ENCODE measurements around the gene PDLIM5. TPM values are rescaled to one million over a fixed set of nuclear protein-coding genes. Genes with fewer than 3 reads are reported as not detected.

PDLIM5 gene
- total and polyA plus RNA-seq, 2 of the 8 experiments (the other 6 are each of a cell fraction or from before 2014, with no cell fraction given): 37.3 to 62.1 TPM

- Histone ChIP-seq H3K79me1 (ENCODE audit: low read depth, low read length) (no peaks in the 10 kb centered on the region), H3K56ac (replicated peaks; ENCODE audit: insufficient read length, low read depth, low read length) (no peak overlapping the region), H3K4me2 (ENCODE audit: insufficient read depth in 1 of 2, low read depth in 2 of 2, low read length in 2 of 2) (no peak overlapping the region), H2BK15ac (ENCODE audit: low read length) (no peak overlapping the region), H3K23ac (ENCODE audit: insufficient read length) (no peak overlapping the region), H4K20me1 (replicated peaks in 1 of 2; ENCODE audit: control insufficient read depth in 1 of 2, insufficient read depth in 2 of 2, low read length in 2 of 2) (no peaks in the 10 kb centered on the region), H2AK5ac (ENCODE audit: low read depth, low read length) (no peak overlapping the region), H3K79me2 (ENCODE audit: control insufficient read depth in 1 of 2, insufficient read depth in 2 of 2, low read length in 2 of 2) (no peaks in the 10 kb centered on the region), H3K18ac (ENCODE audit: extremely low read depth, low read length) (no peak overlapping the region), H3K4me3 (ENCODE audit: extremely low read depth in 1 of 4, insufficient read depth in 2 of 4, low read depth in 3 of 4, low read length in 4 of 4) (no peak overlapping the region), H2BK20ac (ENCODE audit: low read length) (no peak overlapping the region), H3K36me3 (ENCODE audit: control insufficient read depth in 2 of 4, insufficient read depth in 4 of 4, low read length in 3 of 4) (no peaks in the 10 kb centered on the region), H3K4ac (replicated peaks; ENCODE audit: insufficient read length, low read depth, low read length) (no peak overlapping the region), H3K4me1 (replicated peaks in 1 of 4; ENCODE audit: control insufficient read depth in 3 of 4, insufficient read depth in 4 of 4, low read length in 3 of 4) (peaks cover 0 to 7% (median 4%) of the 10 kb centered on the region in 4 experiments; a peak in 3 of 7 replicates), H2BK12ac (ENCODE audit: low read depth, low read length) (no peak overlapping the region), H4K5ac (ENCODE audit: insufficient read length, low read depth, low read length) (no peak overlapping the region), H4K8ac (ENCODE audit: extremely low read depth, insufficient read depth, low read length) (no peak overlapping the region), H4K91ac (replicated peaks; ENCODE audit: insufficient read length, low read length) (no peak overlapping the region), H3K27me3 (replicated peaks in 1 of 4; ENCODE audit: control insufficient read depth in 3 of 4, extremely low read depth in 1 of 4, insufficient read depth in 3 of 4, low read length in 3 of 4) (no peaks in the 10 kb centered on the region), H2AFZ (ENCODE audit: low read length) (no peak overlapping the region), H3K27ac (ENCODE audit: low read depth, low read length) (no peak overlapping the region), H3K9ac (replicated peaks in 1 of 4; ENCODE audit: extremely low read depth in 1 of 4, low read depth in 3 of 4, low read length in 3 of 4) (no peak overlapping the region), H3K14ac (ENCODE audit: insufficient read length) (no peak overlapping the region), H2BK120ac (replicated peaks; ENCODE audit: low read depth, low read length) (no peak overlapping the region), H3K23me2 (ENCODE audit: low read depth, low read length) (no peaks in the 10 kb centered on the region), H2BK5ac (ENCODE audit: low read depth, low read length) (no peak overlapping the region), H3K9me3 (ENCODE audit: insufficient read depth in 2 of 2, low read depth in 1 of 2, low read length in 1 of 2) (no peaks in the 10 kb centered on the region)
- ChIA-PET POLR2A (ENCODE audit: partially characterized antibody) (no interaction called here), CTCF (ENCODE audit: partially characterized antibody) (interaction anchor here (0.8 to 2.5 kb wide), 32 partner anchors 10 to 213 kb away, joined by 3 to 11 read pairs (median 4); partner anchors contain the start of genes HPGDS and PDLIM5)
- FAIRE-seq: no peak
- DNase-seq (ENCODE audit: low read depth in 1 of 2, low spot score in 2 of 2): no peak
- 100% methylated on average over 2 of the region's 2 CpGs; no CpG with 5 or more reads in 1 of the 2 experiments for WGBS, 2 experiments (ENCODE audit: extremely low coverage in 1 of 2, insufficient coverage in 1 of 2, insufficient read length in 1 of 2, insufficient replicate concordance in 2 of 2, low coverage in 1 of 2, low lambda C conversion rate in 2 of 2, missing lambda C conversion rate in 1 of 2)
- TF ChIP-seq CHD2 (IDR thresholded peaks at IDR 0.05; ENCODE audit: low read length) (no peak), JUND (IDR thresholded peaks at IDR 0.05; ENCODE audit: low read length) (no peak), SRF (IDR thresholded peaks at IDR 0.05; ENCODE audit: low read depth, low read length) (no peak), EP300 (IDR thresholded peaks at IDR 0.05; ENCODE audit: borderline replicate concordance in 1 of 2, low read depth in 2 of 2, low read length in 2 of 2) (no peak), PHF8 (conservative IDR thresholded peaks at IDR 0.05; ENCODE audit: low read depth, low read length) (no peak), CREB1 (IDR thresholded peaks at IDR 0.05) (no peak), KDM1A (IDR thresholded peaks at IDR 0.05; ENCODE audit: borderline replicate concordance, low read length) (no peak)
Measured at GRCh38 chr4:94407846-94408245, 43.9 kb upstream of the PDLIM5 start.

Measured in H1 (cell line).